ENCODE data around the gene HTT. TPM values are rescaled to one million over a fixed set of nuclear protein-coding genes. Genes with fewer than 3 reads are reported as not detected.
A peak's percentile ranks its signal among the peaks of the same experiment; 100 is the strongest.

The HTT gene
- total and polyA plus RNA-seq, 9 of the 15 experiments (the other 6 are each of a cell fraction or from before 2014, with no cell fraction given), result 0.66 to 31.6 (median 14.7) TPM

GRCh38 chr4:3074078-3074845 is at the start of gene HTT, which contains the start of gene HTT-AS (continued):
- TF ChIP-seq RBBP5 (IDR thresholded peaks at IDR 0.05; ENCODE audit: borderline replicate concordance, insufficient read depth, low read length, poor library complexity, severe bottlenecking) (peak; percentile 69), TBP (optimal IDR thresholded peaks at IDR 0.05; ENCODE audit: low read depth, low read length) (peak; percentile 51), CREM (IDR thresholded peaks at IDR 0.05; ENCODE audit: low read depth) (peak; percentile 74), TARDBP (IDR thresholded peaks at IDR 0.05) (0 out of 2 replicates have a peak, but pooled peaks have one; percentile 43), ZNF75A (CRISPR knock-in tag; IDR thresholded peaks at IDR 0.05) (0 out of 2 replicates have a peak, but pooled peaks have one; percentile 37), RB1 (IDR thresholded peaks at IDR 0.05; ENCODE audit: low read depth) (peak; percentile 83), E2F3 (CRISPR knock-in tag; IDR thresholded peaks at IDR 0.05) (0 out of 2 replicates have a peak, but pooled peaks have one; percentile 68), ZBTB9 (CRISPR knock-in tag; IDR thresholded peaks at IDR 0.05) (peak; percentile 69; the same call in 1 of the 2 replicates), ARID3A (IDR thresholded peaks at IDR 0.05; ENCODE audit: borderline replicate concordance, low read depth, low read length) (no peak), MAZ (CRISPR knock-in tag; conservative IDR thresholded peaks at IDR 0.05 in 1 of 2, IDR thresholded peaks at IDR 0.05 in 1 of 2) (peak in 1 of 2 experiments; percentile 93; a peak in 2 of 4 replicates), HDAC1 (IDR thresholded peaks at IDR 0.05) (peak in 1 of 2 experiments; percentile 84; a peak in 2 of 4 replicates), CXXC5 (CRISPR knock-in tag; IDR thresholded peaks at IDR 0.05) (peak; percentile 91), ZBTB2 (IDR thresholded peaks at IDR 0.05) (peak; percentile 40; the same call in 1 of the 2 replicates), PBX2 (CRISPR knock-in tag; IDR thresholded peaks at IDR 0.05; ENCODE audit: low read depth) (peak; percentile 89), PBX2 (tag; conservative IDR thresholded peaks at IDR 0.05; ENCODE audit: low read depth) (peak; percentile 86), CCNT2 (IDR thresholded peaks at IDR 0.05; ENCODE audit: borderline replicate concordance, extremely low read depth, insufficient read length, low read depth, low read length) (peak; percentile 82), C11orf30 (IDR thresholded peaks at IDR 0.05; ENCODE audit: low read depth) (peak; percentile 77), PKNOX1 (IDR thresholded peaks at IDR 0.05) (peak; percentile 99)
